Measurements from ENCODE around the gene LRRC14B.

GRCh38 chr5:144941-145340 lies 46.4 kb upstream of the LRRC14B start:
- TF ChIP-seq CTCF (IDR thresholded peaks at IDR 0.05) (no peak), POLR2A (IDR thresholded peaks at IDR 0.05) (no peak)

Measured in body of pancreas (tissue), 4 donors.